GM12801 (cell line): ENCODE measurements around the gene ADAM12.

Source experiments
- TF ChIP-seq, protein P1 (sequence below): IDR thresholded peaks from one replicate; pipeline ENCODE4 v1.5.1; 2011; ENCODE audit warnings: control low read depth; ENCODE audit not compliant: insufficient read length; ENCODE audit errors: extremely low read depth

Gene ADAM12

DNA sequence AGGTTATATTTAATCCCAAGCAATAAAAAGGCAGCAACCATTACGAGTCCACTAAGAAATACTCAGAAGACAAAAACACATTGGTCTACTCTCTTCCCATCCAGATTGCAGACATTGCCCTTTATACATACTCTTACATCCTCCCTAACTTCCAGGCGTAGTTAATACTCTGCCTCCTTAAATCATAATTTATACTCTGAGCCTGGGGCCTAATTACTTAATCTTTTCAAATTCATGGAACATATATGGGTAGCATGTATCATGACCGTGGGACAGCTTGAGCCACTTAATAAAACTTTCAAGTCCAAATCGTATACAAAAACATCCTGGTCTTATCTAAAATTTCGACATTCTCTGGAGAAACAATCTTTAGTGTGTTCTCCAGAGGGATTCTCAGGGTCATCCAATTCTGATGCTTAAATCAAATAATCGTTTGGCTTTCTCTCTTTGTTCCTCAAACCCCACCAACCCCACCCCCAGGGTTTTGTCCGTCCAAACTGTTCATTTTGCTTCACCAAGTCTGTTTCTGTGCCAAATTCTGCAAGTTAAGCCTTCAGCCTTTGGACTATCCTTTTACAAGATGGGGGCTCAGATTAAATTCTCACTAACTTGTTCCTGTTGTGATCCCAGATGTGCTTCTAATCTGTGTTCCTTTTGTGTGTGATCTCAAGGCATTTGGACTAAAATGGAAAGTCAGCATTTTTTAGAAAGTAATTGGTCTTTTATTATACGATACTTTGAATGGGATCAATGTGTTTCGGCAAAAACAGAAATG is 86.4 kb downstream of the ADAM12 start:
- TF ChIP-seq, protein P1, sequence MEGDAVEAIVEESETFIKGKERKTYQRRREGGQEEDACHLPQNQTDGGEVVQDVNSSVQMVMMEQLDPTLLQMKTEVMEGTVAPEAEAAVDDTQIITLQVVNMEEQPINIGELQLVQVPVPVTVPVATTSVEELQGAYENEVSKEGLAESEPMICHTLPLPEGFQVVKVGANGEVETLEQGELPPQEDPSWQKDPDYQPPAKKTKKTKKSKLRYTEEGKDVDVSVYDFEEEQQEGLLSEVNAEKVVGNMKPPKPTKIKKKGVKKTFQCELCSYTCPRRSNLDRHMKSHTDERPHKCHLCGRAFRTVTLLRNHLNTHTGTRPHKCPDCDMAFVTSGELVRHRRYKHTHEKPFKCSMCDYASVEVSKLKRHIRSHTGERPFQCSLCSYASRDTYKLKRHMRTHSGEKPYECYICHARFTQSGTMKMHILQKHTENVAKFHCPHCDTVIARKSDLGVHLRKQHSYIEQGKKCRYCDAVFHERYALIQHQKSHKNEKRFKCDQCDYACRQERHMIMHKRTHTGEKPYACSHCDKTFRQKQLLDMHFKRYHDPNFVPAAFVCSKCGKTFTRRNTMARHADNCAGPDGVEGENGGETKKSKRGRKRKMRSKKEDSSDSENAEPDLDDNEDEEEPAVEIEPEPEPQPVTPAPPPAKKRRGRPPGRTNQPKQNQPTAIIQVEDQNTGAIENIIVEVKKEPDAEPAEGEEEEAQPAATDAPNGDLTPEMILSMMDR: no peak

- TF ChIP-seq, protein P1: no peak
These were observed 93.8 kb downstream of the ADAM12 start for GRCh38 chr10:126294451-126294850.

GRCh38 chr10:126290232-126290631 is 98.0 kb downstream of the ADAM12 start:
- TF ChIP-seq, protein P1: no peak

- TF ChIP-seq, protein P1: no peak
These were observed 99.5 kb downstream of the ADAM12 start for GRCh38 chr10:126288547-126289493.

DNA sequence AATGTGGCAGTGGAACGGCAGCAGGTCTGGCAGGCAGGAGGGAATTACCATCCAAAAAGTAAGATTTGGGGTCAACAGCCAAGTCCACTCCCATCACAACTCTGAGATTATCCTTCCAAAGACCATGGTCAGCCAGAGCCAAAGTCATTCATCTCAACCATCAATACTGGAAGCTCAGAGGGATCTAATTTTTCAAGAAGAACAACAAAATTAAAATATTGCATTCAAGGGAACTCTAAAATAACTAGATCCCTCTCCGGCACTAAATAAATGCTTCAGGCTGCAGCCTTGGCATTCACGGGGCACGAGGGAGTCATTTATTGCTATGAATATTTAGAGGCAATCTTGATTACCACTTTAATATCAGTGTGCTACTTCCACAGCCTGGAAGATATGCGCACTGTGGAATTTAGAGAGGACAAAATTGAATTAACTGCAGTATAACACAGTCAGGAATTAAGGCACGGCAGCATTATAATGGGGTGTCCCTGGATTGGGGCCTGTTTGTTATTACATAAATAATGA is 102.0 kb downstream of the ADAM12 start:
- TF ChIP-seq, protein P1: no peak

GRCh38 chr10:126283307-126283706 is 105.0 kb downstream of the ADAM12 start:
- TF ChIP-seq, protein P1: no peak

GRCh38 chr10:126278851-126279250 is 109.4 kb downstream of the ADAM12 start:
- TF ChIP-seq, protein P1: no peak
